ENCODE measurements around the gene TBC1D22B.
"Not testable (repeated sequence)": the region's sequence is repeated elsewhere in the genome, so short reads cannot be mapped to it uniquely, and the experiment has no call there.

TBC1D22B gene

DNA sequence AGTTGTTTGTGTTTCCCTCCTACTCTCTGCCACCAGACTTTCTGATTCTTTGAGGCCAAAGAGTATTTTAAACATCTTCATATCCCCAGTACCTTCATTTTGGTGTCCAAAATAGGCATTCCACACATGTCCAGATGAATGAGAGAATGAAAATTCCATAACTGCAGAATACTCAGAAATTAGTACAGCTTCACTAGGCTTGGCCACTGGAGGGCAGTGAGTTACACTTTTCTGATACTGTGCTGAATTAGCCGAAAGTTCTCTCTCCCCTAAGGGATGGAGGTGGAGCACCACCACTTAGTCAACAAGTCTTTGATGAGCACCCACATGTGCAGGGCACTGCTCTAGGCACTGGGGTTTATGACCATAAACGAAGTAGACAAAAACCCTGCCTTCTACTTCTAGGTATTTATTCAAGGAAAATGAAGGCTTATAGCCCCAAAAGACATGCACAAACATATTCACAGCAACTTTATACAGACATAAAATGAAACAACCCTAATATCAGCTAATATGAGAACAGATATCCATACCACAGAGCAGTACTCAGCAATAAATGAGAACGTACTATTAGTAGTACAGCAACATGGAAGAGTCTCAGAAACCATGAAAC lies 46.4 kb downstream of the TBC1D22B start:
- no peak for DNase-seq (ENCODE audit: low read depth)

- DNase-seq (ENCODE audit: low read depth): no peak
Observed at GRCh38 chr6:37304766-37305165, 47.2 kb downstream of the TBC1D22B start.

DNA sequence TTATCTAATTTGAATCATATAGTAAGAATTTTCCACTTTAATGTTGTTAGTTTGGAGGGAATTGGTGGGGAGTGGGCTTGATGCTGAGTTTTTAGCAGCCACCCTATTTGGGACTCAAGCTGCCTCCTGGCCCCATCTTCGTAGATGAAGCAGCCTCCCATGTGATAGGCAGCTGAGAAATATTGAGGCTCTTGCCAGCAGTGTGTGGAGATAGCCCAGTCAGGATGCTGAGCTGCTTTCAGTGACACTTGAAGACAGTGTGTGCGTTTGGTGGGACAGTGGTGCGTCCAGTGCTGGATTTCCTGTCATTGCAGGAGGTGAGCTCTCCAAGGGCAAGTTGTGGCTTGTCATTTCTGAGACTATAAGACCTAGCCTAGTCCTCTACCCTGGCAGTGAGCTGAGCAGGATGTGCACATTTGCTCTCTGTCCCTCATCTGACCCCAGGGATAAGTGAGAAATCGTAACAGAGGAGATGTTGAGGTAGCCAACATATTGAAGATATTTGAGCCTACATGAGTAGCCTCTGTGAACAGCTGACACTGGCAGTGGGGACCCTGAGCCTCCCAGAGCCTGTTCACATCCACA lies 48.4 kb downstream of the TBC1D22B start:
- DNase-seq (ENCODE audit: low read depth): no peak

DNA sequence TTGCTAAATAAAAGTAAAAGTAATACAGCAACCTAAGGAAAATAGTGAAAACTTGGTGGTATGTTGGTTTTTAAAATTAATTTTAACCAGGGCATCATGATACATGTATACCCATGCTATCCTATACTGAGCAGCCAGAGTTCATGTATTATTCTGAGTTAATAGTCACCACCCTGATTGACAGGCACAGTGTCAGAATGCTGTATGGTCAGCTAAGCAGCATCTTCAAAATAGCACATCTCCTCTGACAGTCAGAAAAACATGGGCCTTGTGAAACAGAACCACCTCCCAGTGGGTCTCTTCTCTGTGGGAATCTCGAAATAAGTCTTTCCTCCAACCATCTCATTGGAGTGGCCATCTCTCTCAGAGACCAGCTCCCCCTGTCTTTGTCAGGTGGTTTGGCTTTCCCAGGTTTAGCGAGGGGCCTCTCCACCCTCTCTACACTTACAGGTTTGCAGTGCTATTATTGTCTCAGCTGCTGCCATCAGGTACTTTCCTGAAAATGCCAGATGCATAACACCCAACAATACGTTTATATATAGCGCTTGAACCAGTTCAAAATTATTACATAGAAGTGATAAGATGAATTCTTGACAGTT lies 49.2 kb downstream of the TBC1D22B start:
- no peak for DNase-seq (ENCODE audit: low read depth)

- DNase-seq (ENCODE audit: low read depth): not testable (repeated sequence)
Observed at GRCh38 chr6:37307484-37307883, 49.9 kb downstream of the TBC1D22B start.

DNA sequence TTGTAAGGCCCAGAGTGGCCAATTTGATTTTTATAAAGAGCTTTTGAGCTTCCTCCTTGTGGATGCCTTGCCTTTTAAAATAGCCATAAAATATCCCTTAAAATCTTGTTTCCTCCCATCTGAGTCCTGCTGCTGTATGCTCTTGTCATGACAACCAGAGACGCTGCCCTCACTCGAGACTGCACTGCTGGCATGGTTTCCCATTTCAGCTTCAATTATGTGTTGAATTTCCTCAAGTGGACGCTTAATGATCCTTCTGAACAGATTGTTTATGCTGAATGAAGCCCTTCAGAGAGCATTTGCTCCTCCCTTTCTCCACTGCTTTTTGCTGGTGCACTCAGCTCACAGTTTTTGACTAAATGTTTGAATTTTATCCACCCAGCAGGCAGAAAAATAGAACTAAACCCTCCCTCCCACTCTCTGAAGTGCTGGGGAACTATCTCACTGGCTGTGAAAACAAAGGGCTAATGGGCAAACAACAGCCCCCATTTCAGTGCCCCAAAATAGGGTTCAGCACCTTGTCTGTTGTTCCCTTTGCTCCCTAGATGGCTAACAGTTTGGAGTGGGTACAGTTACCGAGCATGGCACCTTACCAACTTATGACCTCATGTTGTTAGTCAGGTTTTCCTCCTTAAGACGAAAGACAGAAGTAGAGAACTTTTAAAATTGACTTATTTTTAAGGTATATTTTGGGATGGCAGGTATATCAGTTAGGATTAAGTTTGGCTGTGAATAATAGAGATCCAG lies 50.7 kb downstream of the TBC1D22B start:
- no peak for DNase-seq (ENCODE audit: low read depth)

- no peak for DNase-seq (ENCODE audit: low read depth)
Observed at GRCh38 chr6:37309046-37309445, 51.5 kb downstream of the TBC1D22B start.

DNA sequence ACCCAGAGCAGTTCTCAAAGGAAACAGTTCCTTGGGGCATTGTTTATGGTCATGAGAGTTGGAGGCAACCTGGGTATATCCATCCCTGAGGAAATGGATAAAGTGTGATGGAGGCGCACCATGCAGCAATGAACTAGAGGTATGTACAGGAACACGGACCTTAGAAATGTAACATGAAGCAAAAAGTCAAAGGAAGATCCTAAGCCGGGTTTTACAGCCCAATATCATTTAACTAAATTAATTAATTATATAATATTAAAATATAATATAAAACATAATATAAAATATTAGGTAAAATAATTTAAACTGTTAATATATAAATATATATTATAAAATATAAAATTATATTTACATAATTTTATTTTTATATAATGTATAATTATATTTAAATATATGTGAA lies 52.1 kb downstream of the TBC1D22B start:
- DNase-seq (ENCODE audit: low read depth): no peak

GRCh38 chr6:37310966-37311365 lies 53.4 kb downstream of the TBC1D22B start:
- no peak for DNase-seq (ENCODE audit: low read depth)

DNA sequence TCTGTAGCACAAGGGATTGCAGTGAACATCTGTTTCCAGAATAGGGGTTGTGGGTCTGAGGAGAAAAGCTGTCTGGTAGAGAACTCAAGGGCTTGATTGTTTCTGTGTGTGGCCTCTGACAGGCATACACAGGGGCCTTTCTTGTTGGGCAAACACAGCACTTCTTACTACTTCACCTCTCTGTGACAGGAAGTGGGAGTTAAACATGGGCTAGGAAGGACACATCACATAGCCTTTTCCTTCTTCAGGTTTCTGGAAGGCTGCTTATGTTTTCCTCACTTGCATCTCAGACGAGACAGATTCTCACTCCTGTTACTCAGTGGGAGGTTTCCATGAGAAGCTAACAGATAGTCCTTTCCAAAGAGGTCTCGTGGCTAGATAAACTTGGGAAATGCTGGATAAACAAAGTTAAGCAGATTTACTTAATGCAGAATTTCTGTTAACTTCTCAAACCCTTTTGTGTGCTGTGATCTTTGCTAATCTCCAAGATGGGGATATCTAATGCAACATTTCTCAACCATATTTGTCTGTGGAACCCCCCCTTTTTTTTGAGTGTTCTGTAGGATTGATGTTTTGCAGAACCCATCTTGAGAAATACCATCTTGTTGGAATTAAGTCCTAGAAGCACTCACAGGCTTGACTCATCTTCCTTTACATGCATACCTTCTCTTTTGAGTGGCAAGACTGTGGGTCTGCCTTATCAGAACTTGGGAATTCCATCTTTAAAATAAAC lies 54.3 kb downstream of the TBC1D22B start:
- no peak for DNase-seq (ENCODE audit: low read depth)

GRCh38 chr6:37313723-37314486 lies 56.3 kb downstream of the TBC1D22B start:
- no peak for DNase-seq (ENCODE audit: low read depth)

DNA sequence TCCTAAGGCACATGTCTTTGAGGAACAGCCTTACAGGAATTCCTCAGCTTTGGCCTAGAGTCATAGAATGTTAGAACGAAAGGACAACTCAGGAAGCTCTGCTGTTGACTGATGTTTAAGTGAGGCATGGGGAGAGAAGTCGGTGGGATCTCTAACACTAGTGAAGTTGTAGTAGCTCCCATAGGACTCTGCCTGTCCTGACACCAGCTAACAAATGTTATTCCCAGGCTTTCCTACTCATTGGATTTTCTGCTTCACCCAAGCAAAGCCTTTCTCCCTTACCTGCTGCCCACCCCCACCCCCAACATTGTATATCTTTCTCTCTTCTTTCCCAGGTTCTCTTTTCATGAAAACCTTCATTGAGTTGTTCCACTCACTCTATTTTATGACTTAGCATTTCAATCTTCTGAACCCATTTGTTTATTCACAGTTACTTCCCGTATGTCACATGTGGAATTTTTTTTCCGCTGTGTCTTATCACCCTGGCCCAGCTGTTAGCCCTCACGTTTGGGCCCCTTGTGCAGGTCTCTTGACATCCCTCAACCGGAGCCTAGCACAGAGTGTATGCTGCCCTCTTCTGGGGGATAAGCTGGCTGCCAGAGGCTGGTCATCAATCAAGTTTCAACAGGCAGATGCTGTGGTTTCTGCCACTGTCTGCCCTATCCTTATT lies 57.0 kb downstream of the TBC1D22B start:
- DNase-seq (ENCODE audit: low read depth): no peak

DNA sequence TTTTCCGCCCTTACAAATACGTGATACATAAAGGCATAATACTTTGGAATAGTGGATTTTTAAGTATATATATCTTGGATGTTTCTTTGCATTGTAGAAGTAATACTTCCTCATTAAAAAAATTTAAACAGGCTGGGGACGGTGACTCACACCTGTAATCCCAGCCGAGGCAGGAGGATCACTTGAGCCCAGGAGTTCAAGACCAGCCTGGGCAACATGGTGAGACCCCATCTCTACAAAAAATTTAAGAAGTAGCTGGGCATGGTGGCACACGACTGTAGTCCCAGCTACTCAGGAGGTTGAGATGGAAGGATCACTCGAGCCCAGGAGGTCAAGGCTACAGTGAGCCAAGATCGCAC lies 57.6 kb downstream of the TBC1D22B start:
- DNase-seq (ENCODE audit: low read depth): no peak

DNA sequence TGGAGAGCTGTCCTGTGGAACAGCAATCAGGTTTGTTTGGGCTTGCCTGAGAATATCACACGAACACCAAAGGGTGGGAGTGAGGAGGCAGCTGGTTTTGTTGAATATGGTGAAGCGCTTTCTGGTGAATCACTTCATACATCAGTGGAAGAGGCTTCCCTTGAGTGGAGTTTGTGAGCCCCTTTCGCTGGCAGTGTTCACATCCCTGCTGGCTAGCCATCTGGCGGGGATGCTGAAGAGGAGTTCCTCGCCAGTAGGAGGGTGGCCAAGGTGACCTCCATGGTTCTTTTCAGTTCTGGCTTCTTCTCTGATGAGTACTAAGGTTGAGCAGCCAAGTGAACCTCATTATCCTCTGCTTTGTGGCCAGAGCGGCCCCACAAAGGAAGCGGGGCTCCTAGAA lies 58.5 kb downstream of the TBC1D22B start:
- DNase-seq (ENCODE audit: low read depth): no peak

DNA sequence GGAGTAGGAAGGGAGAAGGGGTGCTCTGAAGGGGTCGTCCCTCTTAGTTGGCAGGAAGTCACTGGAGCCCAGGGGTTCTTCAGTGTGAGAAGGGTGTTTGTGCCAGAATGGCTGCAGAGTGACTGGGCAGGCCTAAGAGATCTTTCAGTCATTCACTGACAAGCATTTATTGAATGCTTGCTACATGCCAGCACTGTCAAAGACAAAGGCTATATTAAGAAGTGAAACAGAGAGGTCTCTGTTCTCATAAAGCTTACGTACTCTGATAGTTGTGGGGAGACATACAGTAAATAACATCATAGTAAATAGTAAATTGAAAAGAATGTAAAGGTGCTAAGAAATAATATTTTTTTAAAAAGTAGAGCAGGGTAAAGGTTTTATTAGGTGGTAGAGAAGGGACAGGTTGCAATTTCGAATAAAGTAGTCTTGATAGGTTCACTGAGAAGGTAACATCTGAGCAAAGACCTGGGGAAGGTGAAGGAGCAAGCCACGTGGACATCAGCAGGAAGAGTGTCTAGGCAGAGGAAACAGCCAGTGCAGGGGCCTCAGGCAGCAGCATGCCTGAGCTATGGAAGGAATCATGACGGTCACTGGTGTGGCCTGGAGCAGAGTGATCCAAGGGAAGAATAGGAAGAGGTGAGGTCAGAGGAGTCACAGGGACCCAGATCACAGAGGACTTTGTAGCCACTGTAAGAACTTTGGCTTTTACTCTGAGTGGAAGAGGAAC lies 59.9 kb downstream of the TBC1D22B start:
- no peak for DNase-seq (ENCODE audit: low read depth)

GRCh38 chr6:37319156-37319555 lies 61.6 kb downstream of the TBC1D22B start:
- no peak for DNase-seq (ENCODE audit: low read depth)

GRCh38 chr6:37319856-37320480 lies 62.4 kb downstream of the TBC1D22B start:
- DNase-seq (ENCODE audit: low read depth): no peak

DNA sequence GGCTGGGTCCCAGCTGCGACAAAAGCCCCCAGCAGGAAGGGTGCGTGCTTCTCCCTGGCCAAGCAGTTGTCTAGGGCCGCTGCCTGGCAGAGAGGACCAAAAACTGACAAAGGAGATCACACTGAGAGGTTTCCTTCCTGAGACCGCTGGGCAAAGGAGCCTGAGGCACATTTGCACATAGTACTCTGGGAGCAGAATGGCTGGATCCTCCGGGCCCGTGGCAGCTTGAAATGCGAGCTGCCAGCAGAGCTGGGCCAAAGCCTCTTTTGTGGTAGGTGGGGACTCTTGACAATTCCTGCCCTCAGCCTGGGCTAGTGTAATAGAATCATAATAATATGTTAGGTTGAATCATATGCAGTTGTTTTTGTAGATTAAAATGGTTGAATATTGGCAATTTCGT lies 63.1 kb downstream of the TBC1D22B start:
- no peak for DNase-seq (ENCODE audit: low read depth)

DNA sequence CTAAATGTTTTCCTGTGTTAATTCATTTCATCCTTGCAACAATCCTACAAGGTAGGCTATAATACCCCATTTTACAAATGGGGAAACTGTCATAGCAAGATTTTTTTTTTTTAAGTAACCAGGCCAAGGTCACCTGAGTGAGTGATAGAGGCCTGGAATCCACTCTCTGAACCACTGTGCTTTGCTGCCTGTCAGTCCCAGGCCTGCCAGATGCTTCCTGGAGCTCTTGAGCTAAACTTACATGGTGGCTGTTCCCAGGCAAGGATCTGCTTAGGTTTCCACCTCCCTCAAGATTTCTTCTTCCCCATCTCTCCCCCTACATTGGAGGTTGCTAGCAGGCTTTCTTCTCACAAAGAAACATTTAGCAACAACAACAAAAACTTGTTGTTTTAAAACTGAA lies 63.5 kb downstream of the TBC1D22B start:
- no peak for DNase-seq (ENCODE audit: low read depth)

Data from activated gamma-delta T cell treated with anti-CD3 and anti-CD28 coated beads, Interleukin-2, amount 50 U/mL, for 16 hours (primary cell).